ENCODE results near the gene TRIP13. TPM values are rescaled to one million over a fixed set of nuclear protein-coding genes. Genes with fewer than 3 reads are reported as not detected.
A peak's percentile ranks its signal among the peaks of the same experiment; 100 is the strongest.

Gene TRIP13
- total and polyA plus RNA-seq, 10 donors: 1.0 to 5.4 (median 2.4) TPM

GRCh38 chr5:854217-854616 is 38.5 kb upstream of the TRIP13 start:
- Histone ChIP-seq H3K4me3 (no peak overlapping the region), H3K27ac (no peak overlapping the region), H3K9me3 (no peaks in the 10 kb centered on the region), H3K36me3 (peaks cover 0 to 8% (median 0%) of the 10 kb centered on the region in 6 donors), H3K4me1 (no peaks in the 10 kb centered on the region), H3K27me3 (replicated peaks in 1 of 7) (peaks cover 0 to 40% (median 3%) of the 10 kb centered on the region in 7 donors)
- TF ChIP-seq, protein P1, sequence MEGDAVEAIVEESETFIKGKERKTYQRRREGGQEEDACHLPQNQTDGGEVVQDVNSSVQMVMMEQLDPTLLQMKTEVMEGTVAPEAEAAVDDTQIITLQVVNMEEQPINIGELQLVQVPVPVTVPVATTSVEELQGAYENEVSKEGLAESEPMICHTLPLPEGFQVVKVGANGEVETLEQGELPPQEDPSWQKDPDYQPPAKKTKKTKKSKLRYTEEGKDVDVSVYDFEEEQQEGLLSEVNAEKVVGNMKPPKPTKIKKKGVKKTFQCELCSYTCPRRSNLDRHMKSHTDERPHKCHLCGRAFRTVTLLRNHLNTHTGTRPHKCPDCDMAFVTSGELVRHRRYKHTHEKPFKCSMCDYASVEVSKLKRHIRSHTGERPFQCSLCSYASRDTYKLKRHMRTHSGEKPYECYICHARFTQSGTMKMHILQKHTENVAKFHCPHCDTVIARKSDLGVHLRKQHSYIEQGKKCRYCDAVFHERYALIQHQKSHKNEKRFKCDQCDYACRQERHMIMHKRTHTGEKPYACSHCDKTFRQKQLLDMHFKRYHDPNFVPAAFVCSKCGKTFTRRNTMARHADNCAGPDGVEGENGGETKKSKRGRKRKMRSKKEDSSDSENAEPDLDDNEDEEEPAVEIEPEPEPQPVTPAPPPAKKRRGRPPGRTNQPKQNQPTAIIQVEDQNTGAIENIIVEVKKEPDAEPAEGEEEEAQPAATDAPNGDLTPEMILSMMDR (IDR thresholded peaks at IDR 0.05 in 8 of 11, conservative IDR thresholded peaks at IDR 0.05 in 3 of 11): no peak
- TF ChIP-seq POLR2A (IDR thresholded peaks at IDR 0.05) (no peak), POLR2AphosphoS5 (IDR thresholded peaks at IDR 0.05) (no peak)
- 83 to 89% (median 85%) methylated on average over 13 of the region's 13 CpGs for WGBS, 5 donors
- intact Hi-C loops (cut with DNase I; ENCODE audit: low total_unique reads): no loop called here
- DNase-seq: peak; percentile 51

DNA sequence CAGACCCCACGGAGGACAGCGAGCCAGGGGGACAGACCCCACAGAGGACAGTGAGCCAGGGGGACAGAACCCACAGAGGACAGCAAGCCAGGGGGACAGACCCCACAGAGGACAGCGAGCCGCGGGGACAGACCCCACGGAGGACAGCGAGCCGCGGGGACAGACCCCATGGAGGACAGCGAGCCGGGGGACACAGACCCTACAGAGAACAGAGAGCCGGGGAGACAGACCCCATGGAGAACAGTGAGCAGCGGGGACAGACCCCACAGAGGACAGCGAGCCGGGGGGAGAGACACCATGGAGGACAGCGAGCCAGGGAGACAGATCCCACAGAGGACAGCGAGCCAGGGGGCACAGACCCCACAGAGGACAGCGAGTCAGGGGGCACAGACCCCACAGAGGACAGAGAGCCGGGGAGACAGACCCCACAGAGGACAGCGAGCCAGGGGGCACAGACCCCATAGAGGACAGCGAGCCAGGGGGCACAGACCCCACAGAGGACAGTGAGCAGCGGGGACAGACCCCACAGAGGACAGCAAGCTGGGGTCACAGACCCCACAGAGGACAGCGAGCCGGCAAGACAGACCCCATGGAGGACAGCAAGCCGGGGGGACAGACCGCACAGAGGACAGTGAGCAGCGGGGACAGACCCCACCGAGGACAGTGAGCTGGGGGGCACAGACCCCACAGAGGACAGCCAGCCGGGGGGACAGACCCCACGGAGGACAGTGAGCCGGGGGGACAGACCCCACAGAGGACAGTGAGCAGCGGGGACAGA is 37.5 kb upstream of the TRIP13 start:
- peaks cover 0 to 17% (median 3%) of the 10 kb centered on the region in 6 donors for H3K36me3 ChIP-seq
- peak; percentile 45 for DNase-seq
- intact Hi-C loops (cut with DNase I; ENCODE audit: low total_unique reads): no loop called here
- TF ChIP-seq POLR2A (IDR thresholded peaks at IDR 0.05) (no peak), POLR2AphosphoS5 (IDR thresholded peaks at IDR 0.05) (no peak)
- TF ChIP-seq, protein P1 (IDR thresholded peaks at IDR 0.05 in 8 of 11, conservative IDR thresholded peaks at IDR 0.05 in 3 of 11): no peak
- no peaks in the 10 kb centered on the region for H3K9me3 ChIP-seq
- H3K27me3 ChIP-seq (replicated peaks in 1 of 7): peaks cover 0 to 31% (median 3%) of the 10 kb centered on the region in 7 donors
- no peak overlapping the region for H3K27ac ChIP-seq
- 87 to 93% (median 90%) methylated on average over 32 of the region's 32 CpGs for WGBS, 5 donors
- no peaks in the 10 kb centered on the region for H3K4me1 ChIP-seq
- no peak overlapping the region for H3K4me3 ChIP-seq

- no peak overlapping the region for H3K4me3 ChIP-seq
- H3K27me3 ChIP-seq (replicated peaks in 1 of 7): peaks cover 0 to 23% (median 0%) of the 10 kb centered on the region in 7 donors
- DNase-seq: peak; percentile 57
- WGBS, 5 donors: 66 to 76% (median 72%) methylated on average over 20 to 21 of the region's 21 CpGs
- peaks cover 0 to 20% (median 4%) of the 10 kb centered on the region in 6 donors for H3K36me3 ChIP-seq
- no peaks in the 10 kb centered on the region for H3K9me3 ChIP-seq
- intact Hi-C loops (cut with DNase I; ENCODE audit: low total_unique reads): no loop called here
- no peak overlapping the region for H3K27ac ChIP-seq
- TF ChIP-seq, protein P1 (IDR thresholded peaks at IDR 0.05 in 8 of 11, conservative IDR thresholded peaks at IDR 0.05 in 3 of 11): no peak
- peak in 1 of 3 donors; percentile 15 for TF ChIP-seq POLR2AphosphoS5 (IDR thresholded peaks at IDR 0.05)
- H3K4me1 ChIP-seq: no peaks in the 10 kb centered on the region
Observed at GRCh38 chr5:855771-856530, 36.7 kb upstream of the TRIP13 start.

All from spleen (tissue), 11 donors.